ENCODE results near the gene MOV10. TPM values are rescaled to one million over a fixed set of nuclear protein-coding genes. Genes with fewer than 3 reads are reported as not detected.

Gene MOV10
- total and polyA plus RNA-seq, 8 donors, result 17.7 to 89.9 (median 25.2) TPM

DNA sequence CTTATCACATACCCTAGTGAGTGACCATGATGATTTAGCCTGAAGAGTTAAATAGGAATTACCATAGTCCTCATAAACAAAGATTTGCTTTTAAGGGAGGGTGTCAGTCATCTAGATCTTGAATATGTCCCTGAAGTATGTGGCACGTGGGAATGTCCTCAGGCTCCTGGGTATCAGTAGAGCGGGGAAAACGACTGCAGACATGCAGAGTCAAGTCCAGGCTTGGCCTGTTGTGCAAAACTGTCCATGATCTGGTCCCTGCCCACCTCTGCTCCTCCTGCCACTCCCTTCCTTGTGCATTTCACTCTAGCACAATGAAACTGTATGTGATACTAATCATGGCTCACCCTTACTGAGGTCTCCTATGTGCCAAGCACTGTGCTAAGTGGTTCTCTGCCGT, 12.9 kb downstream of the MOV10 start:
- intact Hi-C loops (cut with DNase I), result no loop called here
- Histone ChIP-seq H3K9me3 (no peaks in the 10 kb centered on the region), H3K27me3 (no peaks in the 10 kb centered on the region), H3K36me3 (peaks cover 0 to 11% (median 3%) of the 10 kb centered on the region in 3 donors), H3K4me1 (no peaks in the 10 kb centered on the region), H3K4me3 (no peak overlapping the region), H3K27ac (no peak overlapping the region)
- no peak for ATAC-seq
- WGBS, 2 donors, result 72 to 87% methylated on average over 4 of the region's 4 CpGs
- DNase-seq, result no peak
- FAIRE-seq, result no peak
- TF ChIP-seq, protein P1, sequence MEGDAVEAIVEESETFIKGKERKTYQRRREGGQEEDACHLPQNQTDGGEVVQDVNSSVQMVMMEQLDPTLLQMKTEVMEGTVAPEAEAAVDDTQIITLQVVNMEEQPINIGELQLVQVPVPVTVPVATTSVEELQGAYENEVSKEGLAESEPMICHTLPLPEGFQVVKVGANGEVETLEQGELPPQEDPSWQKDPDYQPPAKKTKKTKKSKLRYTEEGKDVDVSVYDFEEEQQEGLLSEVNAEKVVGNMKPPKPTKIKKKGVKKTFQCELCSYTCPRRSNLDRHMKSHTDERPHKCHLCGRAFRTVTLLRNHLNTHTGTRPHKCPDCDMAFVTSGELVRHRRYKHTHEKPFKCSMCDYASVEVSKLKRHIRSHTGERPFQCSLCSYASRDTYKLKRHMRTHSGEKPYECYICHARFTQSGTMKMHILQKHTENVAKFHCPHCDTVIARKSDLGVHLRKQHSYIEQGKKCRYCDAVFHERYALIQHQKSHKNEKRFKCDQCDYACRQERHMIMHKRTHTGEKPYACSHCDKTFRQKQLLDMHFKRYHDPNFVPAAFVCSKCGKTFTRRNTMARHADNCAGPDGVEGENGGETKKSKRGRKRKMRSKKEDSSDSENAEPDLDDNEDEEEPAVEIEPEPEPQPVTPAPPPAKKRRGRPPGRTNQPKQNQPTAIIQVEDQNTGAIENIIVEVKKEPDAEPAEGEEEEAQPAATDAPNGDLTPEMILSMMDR (IDR thresholded peaks at IDR 0.05), result no peak

GRCh38 chr1:112687785-112688496, 13.5 kb downstream of the MOV10 start:
- 87 to 91% methylated on average over 13 of the region's 13 CpGs for WGBS, 2 donors

DNA sequence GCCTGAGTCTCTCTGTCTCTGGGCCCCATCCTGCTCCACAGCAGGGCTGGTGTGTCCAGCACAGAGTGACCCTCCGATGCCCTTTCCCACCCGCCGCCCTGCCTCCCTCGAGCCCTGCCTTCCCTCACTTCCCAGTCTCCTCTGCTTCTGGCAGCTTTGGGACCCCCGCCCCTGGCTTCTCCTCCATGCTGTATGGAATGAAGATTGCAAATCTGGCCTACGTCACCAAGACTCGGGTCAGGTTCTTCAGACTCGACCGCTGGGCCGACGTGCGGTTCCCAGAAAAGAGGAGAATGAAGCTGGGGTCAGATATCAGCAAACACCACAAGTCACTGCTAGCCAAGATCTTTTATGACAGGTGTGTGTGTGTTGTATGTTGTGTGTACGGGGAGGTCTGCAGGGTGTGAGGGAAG, 14.3 kb downstream of the MOV10 start:
- H3K9me3 ChIP-seq, result no peaks in the 10 kb centered on the region
- no peaks in the 10 kb centered on the region for H3K4me1 ChIP-seq
- TF ChIP-seq, protein P1 (IDR thresholded peaks at IDR 0.05), result no peak
- FAIRE-seq, result no peak
- no peak for DNase-seq
- H3K4me3 ChIP-seq, result no peak overlapping the region
- no peak overlapping the region for H3K27ac ChIP-seq
- H3K36me3 ChIP-seq, result peaks cover 3 to 19% (median 6%) of the 10 kb centered on the region in 3 donors
- 90 to 91% methylated on average over 13 of the region's 13 CpGs for WGBS, 2 donors
- intact Hi-C loops (cut with DNase I), result no loop called here
- H3K27me3 ChIP-seq, result no peaks in the 10 kb centered on the region
- ATAC-seq, result peak in 1 of 4 donors; percentile 22

More at GRCh38 chr1:112687785-112688496, 13.5 kb downstream of the MOV10 start:
- ATAC-seq (no peak), DNase-seq (no peak), FAIRE-seq (no peak)
- H3K4me1 ChIP-seq, result no peaks in the 10 kb centered on the region
- TF ChIP-seq, protein P1 (IDR thresholded peaks at IDR 0.05), result no peak
- intact Hi-C loops (cut with DNase I), result no loop called here
- peaks cover 3 to 17% (median 4%) of the 10 kb centered on the region in 3 donors for H3K36me3 ChIP-seq
- H3K27ac ChIP-seq, result no peak overlapping the region
- H3K27me3 ChIP-seq, result no peaks in the 10 kb centered on the region
- H3K4me3 ChIP-seq, result no peak overlapping the region
- H3K9me3 ChIP-seq, result no peaks in the 10 kb centered on the region

DNA sequence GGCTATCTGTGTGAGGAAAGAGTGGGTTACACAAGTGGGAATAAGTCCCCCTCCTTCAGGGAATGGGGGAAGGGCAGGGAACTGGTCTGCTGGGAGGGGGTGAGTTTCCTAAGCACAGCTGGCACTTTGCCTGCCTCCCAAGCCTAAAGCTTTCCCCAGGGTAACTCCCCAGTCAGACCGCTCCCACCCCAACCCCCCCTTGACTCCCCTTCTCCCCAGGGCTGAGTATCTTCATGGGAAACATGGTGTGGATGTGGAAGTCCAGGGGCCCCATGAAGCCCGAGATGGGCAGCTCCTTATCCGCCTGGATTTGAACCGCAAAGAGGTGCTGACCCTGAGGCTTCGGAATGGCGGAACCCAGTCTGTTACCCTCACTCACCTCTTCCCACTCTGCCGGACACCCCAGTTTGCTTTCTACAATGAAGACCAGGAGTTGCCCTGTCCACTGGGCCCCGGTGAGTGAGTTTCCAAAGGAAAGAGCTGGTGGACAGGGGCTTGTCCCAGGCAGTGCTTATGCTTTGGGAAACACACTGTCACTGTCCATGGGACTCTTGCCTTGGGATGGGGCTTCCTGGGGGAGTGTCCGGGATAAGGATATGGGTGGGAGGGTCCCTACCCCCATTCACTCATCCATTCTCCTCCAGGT, 14.9 kb downstream of the MOV10 start:
- TF ChIP-seq, protein P1 (IDR thresholded peaks at IDR 0.05), result no peak
- no peak for ATAC-seq
- Histone ChIP-seq H3K27me3 (no peaks in the 10 kb centered on the region), H3K4me1 (no peaks in the 10 kb centered on the region), H3K4me3 (no peak overlapping the region), H3K36me3 (peaks cover 3 to 23% (median 9%) of the 10 kb centered on the region in 3 donors), H3K27ac (no peak overlapping the region), H3K9me3 (no peaks in the 10 kb centered on the region)
- 94 to 95% methylated on average over 9 of the region's 9 CpGs for WGBS, 2 donors
- no peak for DNase-seq
- intact Hi-C loops (cut with DNase I), result no loop called here
- FAIRE-seq, result no peak

DNA sequence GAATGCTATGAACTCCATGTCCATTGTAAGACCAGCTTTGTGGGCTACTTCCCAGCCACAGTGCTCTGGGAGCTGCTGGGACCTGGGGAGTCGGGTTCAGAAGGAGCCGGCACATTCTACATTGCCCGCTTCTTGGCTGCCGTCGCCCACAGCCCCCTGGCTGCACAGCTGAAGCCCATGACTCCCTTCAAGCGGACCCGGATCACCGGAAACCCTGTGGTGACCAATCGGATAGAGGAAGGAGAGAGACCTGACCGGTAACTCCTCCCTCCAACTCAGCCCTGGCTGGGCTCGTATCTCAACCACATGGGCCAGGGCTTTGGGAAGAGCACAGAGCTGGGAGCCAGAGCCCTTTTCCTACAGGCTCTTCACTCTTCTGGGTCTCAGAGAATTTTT, 15.4 kb downstream of the MOV10 start:
- Histone ChIP-seq H3K36me3 (peaks cover 3 to 29% (median 9%) of the 10 kb centered on the region in 3 donors), H3K27ac (no peak overlapping the region), H3K4me3 (no peak overlapping the region), H3K4me1 (no peaks in the 10 kb centered on the region), H3K27me3 (no peaks in the 10 kb centered on the region), H3K9me3 (no peaks in the 10 kb centered on the region)
- ATAC-seq (no peak), DNase-seq (peak in 1 of 6 donors; percentile 50), FAIRE-seq (no peak)
- TF ChIP-seq, protein P1 (IDR thresholded peaks at IDR 0.05), result no peak
- WGBS, 2 donors, result 93 to 96% methylated on average over 11 of the region's 11 CpGs
- intact Hi-C loops (cut with DNase I), result no loop called here

Data from pancreas (tissue), 10 donors.